Spleen (tissue), 7 donors: ENCODE results near the gene PTGR1.

Experiments
- CTCF ChIP-seq, 11 experiments: fragments of 200-600 bp in 7 of 11; fragments of 450-650 bp in 4 of 11; sonication (generic) in 4 of 11; IDR thresholded peaks in 8 of 11; conservative IDR thresholded peaks in 3 of 11; 1 replicate in 7 of 11; 2 replicates in 4 of 11; pipeline versions ENCODE4 v1.4.0 to v1.8.0; 2016 to 2021; ENCODE audit warnings: antibody characterized with exemption in 11 of 11, inconsistent platforms in 4 of 11, mild to moderate bottlenecking in 1 of 11
- POLR2A ChIP-seq, 3 donors: fragments of 450-650 bp; IDR thresholded peaks; one replicate each; pipeline ENCODE4 v1.5.1; 2017; ENCODE audit warnings: antibody characterized with exemption in 3 of 3, mild to moderate bottlenecking in 1 of 3
- POLR2AphosphoS5 ChIP-seq, 3 donors: sonication (generic); formaldehyde crosslinking; IDR thresholded peaks; one replicate each; pipeline ENCODE4 v1.5.1; 2017; ENCODE audit warnings: antibody characterized with exemption in 3 of 3
- donor health status: DM: no; HTN: no; CAD: no; lungs with moderate emphysema.
- donor health status: DM: no; HTN: no; CAD: no.
- donor health status: DM: no; HTN: no; CAD: no.

DNA sequence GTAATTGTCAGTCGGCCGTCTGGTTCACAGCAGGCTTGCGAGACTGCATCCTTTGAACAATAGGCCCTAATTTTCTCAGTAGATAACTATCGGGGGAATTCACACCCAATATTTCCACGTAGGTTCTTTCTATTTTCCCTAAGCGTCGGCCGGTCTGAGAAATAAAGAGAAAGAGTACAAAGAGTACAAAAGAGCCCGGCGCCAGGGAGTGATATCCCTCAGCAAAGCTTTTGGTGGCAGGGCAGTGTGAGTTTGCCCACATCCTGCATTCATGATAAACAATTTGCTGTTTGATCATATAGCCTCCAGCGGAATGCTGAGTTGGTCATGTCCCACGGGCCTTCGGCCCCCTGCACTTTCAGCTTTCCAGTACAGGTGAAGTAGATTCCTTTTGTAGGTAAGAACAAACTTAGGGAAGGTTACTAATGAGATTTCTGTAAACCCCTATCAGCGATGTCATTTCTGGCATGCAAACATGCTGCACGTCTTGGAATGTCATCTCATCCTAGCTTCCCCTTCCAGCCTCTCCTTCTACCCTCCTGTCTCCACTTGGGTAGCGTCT lies 4.7 kb upstream of the PTGR1 start:
- no peak for TF ChIP-seq CTCF (IDR thresholded peaks at IDR 0.05 in 8 of 11, conservative IDR thresholded peaks at IDR 0.05 in 3 of 11)
- TF ChIP-seq POLR2A (IDR thresholded peaks at IDR 0.05): no peak
- no peak for TF ChIP-seq POLR2AphosphoS5 (IDR thresholded peaks at IDR 0.05)
